Stimulated activated naive CD8-positive, alpha-beta T cell treated with anti-CD3 and anti-CD28 coated beads, Interleukin-15, Interleukin-2, amounts not matched to agents 100 ng/mL and 50 ng/mL, for 24 hours (primary cell): ENCODE results near the gene CD80.
"Not testable (repeated sequence)": the region's sequence is repeated elsewhere in the genome, so short reads cannot be mapped to it uniquely, and the experiment has no call there.

ENCODE experiments used
- H3K27ac Mint-ChIP-seq: one replicate; pipeline ENCODE4 v1.8.0; 2021; ENCODE audit warnings: mild to moderate bottlenecking, mixed read lengths
- H3K27me3 Mint-ChIP-seq: one replicate; pipeline ENCODE4 v1.8.0; 2021; ENCODE audit warnings: mixed read lengths
- H3K36me3 Mint-ChIP-seq: one replicate; pipeline ENCODE4 v1.8.0; 2021; ENCODE audit warnings: low read depth, mixed read lengths
- H3K4me1 Mint-ChIP-seq: one replicate; pipeline ENCODE4 v1.8.0; 2021; ENCODE audit warnings: low read depth, mixed read lengths
- H3K4me3 Mint-ChIP-seq: one replicate; pipeline ENCODE4 v1.8.0; 2021; ENCODE audit warnings: mild to moderate bottlenecking, mixed read lengths
- H3K9me3 Mint-ChIP-seq: one replicate; pipeline ENCODE4 v1.8.0; 2021; ENCODE audit warnings: mixed read lengths

Gene CD80

GRCh38 chr3:119562307-119562961 lies 3.0 kb upstream of the CD80 start:
- peak overlapping the region; percentile 88 for H3K27ac Mint-ChIP-seq
- no peaks in the 10 kb centered on the region for H3K9me3 Mint-ChIP-seq

GRCh38 chr3:119560160-119560559 lies 746 bp upstream of the CD80 start:
- Mint-ChIP-seq H3K27me3 (peaks cover 3% of the 10 kb centered on the region), H3K27ac (no peak overlapping the region), H3K36me3 (peaks cover 8% of the 10 kb centered on the region), H3K4me3 (peak overlapping the region; percentile 58), H3K9me3 (no peaks in the 10 kb centered on the region), H3K4me1 (peaks cover 64% of the 10 kb centered on the region)

More at GRCh38 chr3:119562307-119562961, 3.0 kb upstream of the CD80 start:
- Mint-ChIP-seq H3K36me3 (no peaks in the 10 kb centered on the region), H3K4me3 (peak overlapping the region; percentile 72), H3K4me1 (peaks cover 45% of the 10 kb centered on the region), H3K27me3 (no peaks in the 10 kb centered on the region)

GRCh38 chr3:119558626-119559317 lies 642 bp downstream of the CD80 start:
- H3K27me3 Mint-ChIP-seq = peaks cover 3% of the 10 kb centered on the region
- H3K9me3 Mint-ChIP-seq = no peaks in the 10 kb centered on the region
- H3K4me3 Mint-ChIP-seq = peak overlapping the region; percentile 58
- H3K4me1 Mint-ChIP-seq = peaks cover 62% of the 10 kb centered on the region
- peaks cover 8% of the 10 kb centered on the region for H3K36me3 Mint-ChIP-seq
- H3K27ac Mint-ChIP-seq = peak overlapping the region; percentile 67

GRCh38 chr3:119557877-119558269 lies 1.5 kb downstream of the CD80 start:
- peaks cover 3% of the 10 kb centered on the region for H3K27me3 Mint-ChIP-seq
- no peaks in the 10 kb centered on the region for H3K9me3 Mint-ChIP-seq
- H3K36me3 Mint-ChIP-seq = peaks cover 8% of the 10 kb centered on the region
- peaks cover 59% of the 10 kb centered on the region for H3K4me1 Mint-ChIP-seq
- H3K4me3 Mint-ChIP-seq = peak overlapping the region; percentile 58
- H3K27ac Mint-ChIP-seq = peak overlapping the region; percentile 67

- Mint-ChIP-seq H3K9me3 (no peaks in the 10 kb centered on the region), H3K4me3 (peak overlapping the region; percentile 58), H3K27ac (peak overlapping the region; percentile 67), H3K27me3 (peaks cover 3% of the 10 kb centered on the region), H3K36me3 (peaks cover 8% of the 10 kb centered on the region), H3K4me1 (peaks cover 54% of the 10 kb centered on the region)
These were observed 2.1 kb downstream of the CD80 start for GRCh38 chr3:119557192-119557876.

- no peak overlapping the region for H3K27ac Mint-ChIP-seq
- H3K4me3 Mint-ChIP-seq = no peak overlapping the region
- peaks cover 8% of the 10 kb centered on the region for H3K36me3 Mint-ChIP-seq
- no peaks in the 10 kb centered on the region for H3K9me3 Mint-ChIP-seq
- H3K27me3 Mint-ChIP-seq = peaks cover 3% of the 10 kb centered on the region
- H3K4me1 Mint-ChIP-seq = peaks cover 44% of the 10 kb centered on the region
These were observed 3.5 kb downstream of the CD80 start for GRCh38 chr3:119555929-119556328.

GRCh38 chr3:119555309-119555735 lies 4.1 kb downstream of the CD80 start:
- Mint-ChIP-seq H3K4me3 (peak overlapping the region; percentile 46), H3K27me3 (peaks cover 3% of the 10 kb centered on the region), H3K9me3 (no peaks in the 10 kb centered on the region), H3K36me3 (peaks cover 8% of the 10 kb centered on the region), H3K4me1 (peaks cover 42% of the 10 kb centered on the region), H3K27ac (no peak overlapping the region)

- no peaks in the 10 kb centered on the region for H3K9me3 Mint-ChIP-seq
- H3K27ac Mint-ChIP-seq = peak overlapping the region; percentile 66
- no peak overlapping the region for H3K4me3 Mint-ChIP-seq
- peaks cover 29% of the 10 kb centered on the region for H3K4me1 Mint-ChIP-seq
- peaks cover 8% of the 10 kb centered on the region for H3K36me3 Mint-ChIP-seq
- H3K27me3 Mint-ChIP-seq = peaks cover 3% of the 10 kb centered on the region
These were observed 5.5 kb downstream of the CD80 start for GRCh38 chr3:119553823-119554415.

- H3K4me1 Mint-ChIP-seq = peaks cover 25% of the 10 kb centered on the region
- H3K27me3 Mint-ChIP-seq = not testable (repeated sequence)
These were observed 6.5 kb downstream of the CD80 start for GRCh38 chr3:119552928-119553327.

GRCh38 chr3:119551598-119551997 lies 7.8 kb downstream of the CD80 start:
- Mint-ChIP-seq H3K9me3 (no peaks in the 10 kb centered on the region), H3K27me3 (no peaks in the 10 kb centered on the region), H3K36me3 (peaks cover 1% of the 10 kb centered on the region), H3K4me3 (no peak overlapping the region), H3K27ac (no peak overlapping the region), H3K4me1 (peaks cover 11% of the 10 kb centered on the region)

More at GRCh38 chr3:119552928-119553327, 6.5 kb downstream of the CD80 start:
- H3K9me3 Mint-ChIP-seq, H3K27ac Mint-ChIP-seq, H3K36me3 Mint-ChIP-seq, H3K4me3 Mint-ChIP-seq: not testable (repeated sequence)

GRCh38 chr3:119550192-119550910 lies 9.1 kb downstream of the CD80 start:
- H3K4me1 Mint-ChIP-seq = peaks cover 2% of the 10 kb centered on the region
- no peak overlapping the region for H3K4me3 Mint-ChIP-seq
- H3K9me3 Mint-ChIP-seq = no peaks in the 10 kb centered on the region
- no peaks in the 10 kb centered on the region for H3K36me3 Mint-ChIP-seq
- H3K27ac Mint-ChIP-seq = no peak overlapping the region
- no peaks in the 10 kb centered on the region for H3K27me3 Mint-ChIP-seq

GRCh38 chr3:119548341-119548740 lies 11.1 kb downstream of the CD80 start:
- no peaks in the 10 kb centered on the region for H3K27me3 Mint-ChIP-seq
- H3K27ac Mint-ChIP-seq = no peak overlapping the region
- no peak overlapping the region for H3K4me3 Mint-ChIP-seq
- peaks cover 5% of the 10 kb centered on the region for H3K36me3 Mint-ChIP-seq
- H3K9me3 Mint-ChIP-seq = no peaks in the 10 kb centered on the region
- H3K4me1 Mint-ChIP-seq = no peaks in the 10 kb centered on the region

- H3K27me3 Mint-ChIP-seq = no peaks in the 10 kb centered on the region
- no peak overlapping the region for H3K27ac Mint-ChIP-seq
- H3K4me1 Mint-ChIP-seq = peaks cover 2% of the 10 kb centered on the region
These were observed 12.2 kb downstream of the CD80 start for GRCh38 chr3:119547227-119547626.

GRCh38 chr3:119543147-119543546 lies 16.3 kb downstream of the CD80 start:
- Mint-ChIP-seq H3K27me3 (no peaks in the 10 kb centered on the region), H3K36me3 (peaks cover 9% of the 10 kb centered on the region), H3K9me3 (no peaks in the 10 kb centered on the region), H3K4me1 (peaks cover 21% of the 10 kb centered on the region), H3K27ac (no peak overlapping the region), H3K4me3 (no peak overlapping the region)

More at GRCh38 chr3:119547227-119547626, 12.2 kb downstream of the CD80 start:
- no peak overlapping the region for H3K4me3 Mint-ChIP-seq
- H3K9me3 Mint-ChIP-seq = no peaks in the 10 kb centered on the region
- H3K36me3 Mint-ChIP-seq = peaks cover 9% of the 10 kb centered on the region
